ENCODE measurements around the gene AMACR.
A peak's percentile ranks its signal among the peaks of the same experiment; 100 is the strongest.

The AMACR gene

GRCh38 chr5:33938881-33939280 lies 69.0 kb downstream of the AMACR start:
- peaks cover 11% of the 10 kb centered on the region for H3K4me1 ChIP-seq (ENCODE audit: control insufficient read depth, insufficient read depth, low read length, unreplicated experiment)
- no peak overlapping the region for H2AFZ ChIP-seq (ENCODE audit: low read length, unreplicated experiment)
- H3K79me2 ChIP-seq (ENCODE audit: control insufficient read depth, insufficient read depth, low read length, unreplicated experiment), result no peaks in the 10 kb centered on the region
- H3K27ac ChIP-seq (ENCODE audit: low read depth, low read length), result no peak overlapping the region
- peak overlapping the region; percentile 12; the same call in 1 of the 2 replicates for H3K4me3 ChIP-seq (ENCODE audit: low read depth, low read length)
- H3K27me3 ChIP-seq (ENCODE audit: insufficient read depth, low read length), result peaks cover 78% of the 10 kb centered on the region
- no peaks in the 10 kb centered on the region for H3K36me3 ChIP-seq (ENCODE audit: insufficient read depth, low read length)

- H3K36me3 ChIP-seq (ENCODE audit: insufficient read depth, low read length), result no peaks in the 10 kb centered on the region
- peaks cover 74% of the 10 kb centered on the region for H3K27me3 ChIP-seq (ENCODE audit: insufficient read depth, low read length)
Measured at GRCh38 chr5:33938507-33938796, 69.4 kb downstream of the AMACR start.

GRCh38 chr5:33937707-33938506 lies 69.9 kb downstream of the AMACR start:
- H3K4me1 ChIP-seq (ENCODE audit: control insufficient read depth, insufficient read depth, low read length, unreplicated experiment), result peaks cover 14% of the 10 kb centered on the region
- no peak overlapping the region for H2AFZ ChIP-seq (ENCODE audit: low read length, unreplicated experiment)

More at GRCh38 chr5:33938507-33938796, 69.4 kb downstream of the AMACR start:
- Histone ChIP-seq H3K27ac (ENCODE audit: low read depth, low read length) (no peak overlapping the region), H3K4me3 (ENCODE audit: low read depth, low read length) (peak overlapping the region; percentile 12; the same call in 1 of the 2 replicates), H3K4me1 (ENCODE audit: control insufficient read depth, insufficient read depth, low read length, unreplicated experiment) (peaks cover 14% of the 10 kb centered on the region), H2AFZ (ENCODE audit: low read length, unreplicated experiment) (no peak overlapping the region), H3K79me2 (ENCODE audit: control insufficient read depth, insufficient read depth, low read length, unreplicated experiment) (no peaks in the 10 kb centered on the region)

GRCh38 chr5:33937017-33937706 lies 70.7 kb downstream of the AMACR start:
- Histone ChIP-seq H3K36me3 (ENCODE audit: insufficient read depth, low read length) (no peaks in the 10 kb centered on the region), H3K4me3 (ENCODE audit: low read depth, low read length) (peak overlapping the region; percentile 77), H3K27ac (ENCODE audit: low read depth, low read length) (no peak overlapping the region), H2AFZ (ENCODE audit: low read length, unreplicated experiment) (no peak overlapping the region), H3K4me1 (ENCODE audit: control insufficient read depth, insufficient read depth, low read length, unreplicated experiment) (peaks cover 14% of the 10 kb centered on the region), H3K27me3 (ENCODE audit: insufficient read depth, low read length) (peaks cover 61% of the 10 kb centered on the region), H3K79me2 (ENCODE audit: control insufficient read depth, insufficient read depth, low read length, unreplicated experiment) (no peaks in the 10 kb centered on the region)

More at GRCh38 chr5:33937707-33938506, 69.9 kb downstream of the AMACR start:
- Histone ChIP-seq H3K27ac (ENCODE audit: low read depth, low read length) (no peak overlapping the region), H3K36me3 (ENCODE audit: insufficient read depth, low read length) (no peaks in the 10 kb centered on the region), H3K79me2 (ENCODE audit: control insufficient read depth, insufficient read depth, low read length, unreplicated experiment) (no peaks in the 10 kb centered on the region), H3K27me3 (ENCODE audit: insufficient read depth, low read length) (peaks cover 69% of the 10 kb centered on the region), H3K4me3 (ENCODE audit: low read depth, low read length) (peak overlapping the region; percentile 12)

- Histone ChIP-seq H3K36me3 (ENCODE audit: insufficient read depth, low read length) (no peaks in the 10 kb centered on the region), H2AFZ (ENCODE audit: low read length, unreplicated experiment) (peak within 1 kb of the TSS; percentile 39), H3K4me3 (ENCODE audit: low read depth, low read length) (peak within 1 kb of the TSS; percentile 77), H3K27me3 (ENCODE audit: insufficient read depth, low read length) (peaks cover 55% of the 10 kb centered on the region), H3K79me2 (ENCODE audit: control insufficient read depth, insufficient read depth, low read length, unreplicated experiment) (no peaks in the 10 kb centered on the region), H3K27ac (ENCODE audit: low read depth, low read length) (no peak within 1 kb of the TSS), H3K4me1 (ENCODE audit: control insufficient read depth, insufficient read depth, low read length, unreplicated experiment) (peaks cover 14% of the 10 kb centered on the region)
Measured at GRCh38 chr5:33936381-33937016, 71.4 kb downstream of the AMACR start, which contains the start of gene RXFP3. Gene RXFP3 (plus strand): TSS chr5:33936386. CDS start chr5:33936741, 355 bp downstream.

Data from ACC112 (cell line).